ENCODE data around the gene PITPNC1. TPM values are rescaled to one million over a fixed set of nuclear protein-coding genes. Genes with fewer than 3 reads are reported as not detected.
"Not testable (repeated sequence)": the region's sequence is repeated elsewhere in the genome, so short reads cannot be mapped to it uniquely, and the experiment has no call there.

The PITPNC1 gene
- total RNA-seq, 1 donor from 2014 or later, result 32.1 TPM

- DNase-seq (ENCODE audit: low spot score), result no peak
These were observed 242.5 kb downstream of the PITPNC1 start for GRCh38 chr17:67619555-67619954.

DNA sequence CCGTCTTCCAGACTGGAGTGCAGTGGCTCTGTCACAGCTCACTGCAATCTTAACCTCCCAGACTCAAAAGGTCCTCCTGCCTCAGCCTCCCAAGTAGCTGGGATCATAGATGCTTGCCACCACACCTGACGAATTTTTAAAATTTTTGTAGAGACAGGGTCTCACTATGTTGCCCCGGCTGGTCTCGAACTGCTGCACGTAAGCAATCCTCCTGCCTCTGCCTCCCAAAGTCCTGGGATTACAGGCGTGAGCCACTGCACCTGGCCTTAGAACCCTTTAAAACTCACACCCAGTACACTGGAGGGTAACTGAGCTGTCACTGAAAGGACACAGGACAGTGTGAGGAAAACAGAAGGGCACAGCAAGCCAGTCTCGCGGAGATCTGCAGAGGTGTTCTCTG, 243.0 kb downstream of the PITPNC1 start:
- no peak for DNase-seq (ENCODE audit: low spot score)

- DNase-seq (ENCODE audit: low spot score), result no peak
These were observed 243.6 kb downstream of the PITPNC1 start for GRCh38 chr17:67620636-67621035.

GRCh38 chr17:67623767-67624166, 246.7 kb downstream of the PITPNC1 start:
- DNase-seq (ENCODE audit: low spot score), result no peak

GRCh38 chr17:67624886-67625656, 248.0 kb downstream of the PITPNC1 start:
- no peak for DNase-seq (ENCODE audit: low spot score)

DNA sequence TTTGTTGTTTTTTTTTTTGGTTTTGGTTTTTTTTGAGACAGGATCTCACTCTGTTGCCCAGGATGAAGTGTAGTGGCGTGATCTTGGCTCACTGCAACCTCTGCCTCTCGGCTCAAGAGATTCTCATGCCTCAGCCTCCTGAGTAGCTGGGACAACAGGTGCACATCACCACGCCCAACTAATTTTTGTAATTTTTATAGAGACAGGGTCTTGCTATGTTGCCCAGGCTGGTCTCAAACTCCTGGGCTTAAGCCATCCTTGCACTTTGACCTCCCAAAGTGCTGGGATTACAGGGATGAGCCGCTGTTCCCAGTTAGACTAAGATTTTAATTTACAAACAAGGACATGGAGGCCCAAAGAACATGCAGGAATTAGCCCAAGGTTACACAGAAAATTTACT, 248.9 kb downstream of the PITPNC1 start:
- no peak for DNase-seq (ENCODE audit: low spot score)

DNA sequence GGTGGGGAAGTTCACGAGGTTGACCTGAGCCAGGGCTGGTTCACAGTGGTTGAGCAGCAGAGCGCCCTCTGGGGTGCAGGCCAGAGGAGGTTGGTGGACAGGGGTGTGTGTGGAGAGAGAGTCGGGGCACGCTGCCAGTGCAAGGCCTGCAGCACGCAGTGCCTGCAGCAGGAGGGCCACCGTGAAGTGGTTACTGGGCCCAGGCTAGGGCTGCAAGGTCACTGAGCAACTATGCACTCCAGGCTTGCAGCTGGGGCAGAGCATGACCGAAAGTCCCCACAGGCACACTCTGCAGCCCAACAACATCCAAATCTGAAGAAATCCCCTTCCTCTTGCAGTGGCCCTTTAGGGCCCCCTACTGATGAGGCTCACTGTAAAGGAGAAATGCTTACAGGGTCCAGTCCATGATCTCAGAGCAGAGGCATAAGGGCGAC, 251.5 kb downstream of the PITPNC1 start:
- no peak for DNase-seq (ENCODE audit: low spot score)

DNA sequence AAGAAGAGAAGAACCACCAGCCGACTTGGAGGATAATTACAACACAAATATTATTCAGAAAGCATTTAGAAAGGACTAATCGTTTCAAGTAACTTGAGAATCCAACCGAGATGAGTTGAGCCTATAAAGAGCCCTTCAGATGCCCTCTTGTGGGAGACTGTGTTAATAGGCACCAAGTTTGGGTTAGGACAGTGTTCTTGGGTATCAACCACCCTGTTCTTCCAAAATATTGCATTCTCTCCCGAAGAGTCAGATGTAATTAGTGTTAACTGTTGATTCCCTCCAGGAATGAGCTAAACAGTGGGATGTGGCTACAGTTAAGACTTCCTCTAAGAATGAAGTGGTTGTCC, 252.9 kb downstream of the PITPNC1 start:
- DNase-seq (ENCODE audit: low spot score), result no peak

DNA sequence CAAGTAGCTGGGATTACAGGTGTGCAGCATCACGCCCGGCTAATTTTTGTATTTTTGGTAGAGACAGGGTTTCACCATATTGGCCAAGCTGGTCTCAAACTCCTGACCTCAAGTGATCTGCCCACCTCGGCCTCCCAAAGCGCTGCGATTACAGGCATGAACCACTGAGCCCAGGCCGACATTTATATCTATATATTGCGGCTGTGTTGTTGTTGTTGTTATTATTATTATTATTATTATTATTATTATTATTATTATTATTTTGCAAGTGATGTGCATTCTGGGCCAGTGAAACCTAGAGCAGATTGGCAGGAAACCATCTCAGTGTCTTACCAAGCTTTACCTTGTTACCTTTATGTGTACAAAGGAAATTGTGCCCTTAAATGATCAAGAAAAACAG, 253.8 kb downstream of the PITPNC1 start:
- DNase-seq (ENCODE audit: low spot score), result not testable (repeated sequence)

DNA sequence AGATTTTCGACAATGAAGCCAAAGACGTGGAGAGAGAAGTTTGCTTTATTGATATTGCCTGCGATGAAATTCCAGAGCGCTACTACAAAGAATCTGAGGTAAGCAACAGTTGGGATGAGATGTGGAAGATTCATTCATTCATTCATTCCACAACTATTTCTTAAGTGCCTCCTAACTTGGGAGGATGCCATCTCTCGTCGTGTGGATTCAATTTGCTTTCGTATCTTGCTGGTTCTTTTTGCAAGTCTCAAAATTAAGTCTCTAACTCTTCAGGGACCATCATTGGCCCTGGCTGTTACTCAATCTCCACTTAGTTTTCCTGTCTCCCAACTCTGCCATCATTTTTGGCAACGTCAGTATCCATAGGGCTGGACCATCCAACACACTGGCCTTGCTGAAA, 255.1 kb downstream of the PITPNC1 start:
- no peak for DNase-seq (ENCODE audit: low spot score)

- no peak for DNase-seq (ENCODE audit: low spot score)
These were observed 256.7 kb downstream of the PITPNC1 start for GRCh38 chr17:67633751-67634211.

- DNase-seq (ENCODE audit: low spot score), result no peak
These were observed 258.6 kb downstream of the PITPNC1 start for GRCh38 chr17:67635681-67636080.

GRCh38 chr17:67636312-67636711, 259.2 kb downstream of the PITPNC1 start:
- DNase-seq (ENCODE audit: low spot score), result no peak

GRCh38 chr17:67636834-67637520, 259.9 kb downstream of the PITPNC1 start:
- no peak for DNase-seq (ENCODE audit: low spot score)

DNA sequence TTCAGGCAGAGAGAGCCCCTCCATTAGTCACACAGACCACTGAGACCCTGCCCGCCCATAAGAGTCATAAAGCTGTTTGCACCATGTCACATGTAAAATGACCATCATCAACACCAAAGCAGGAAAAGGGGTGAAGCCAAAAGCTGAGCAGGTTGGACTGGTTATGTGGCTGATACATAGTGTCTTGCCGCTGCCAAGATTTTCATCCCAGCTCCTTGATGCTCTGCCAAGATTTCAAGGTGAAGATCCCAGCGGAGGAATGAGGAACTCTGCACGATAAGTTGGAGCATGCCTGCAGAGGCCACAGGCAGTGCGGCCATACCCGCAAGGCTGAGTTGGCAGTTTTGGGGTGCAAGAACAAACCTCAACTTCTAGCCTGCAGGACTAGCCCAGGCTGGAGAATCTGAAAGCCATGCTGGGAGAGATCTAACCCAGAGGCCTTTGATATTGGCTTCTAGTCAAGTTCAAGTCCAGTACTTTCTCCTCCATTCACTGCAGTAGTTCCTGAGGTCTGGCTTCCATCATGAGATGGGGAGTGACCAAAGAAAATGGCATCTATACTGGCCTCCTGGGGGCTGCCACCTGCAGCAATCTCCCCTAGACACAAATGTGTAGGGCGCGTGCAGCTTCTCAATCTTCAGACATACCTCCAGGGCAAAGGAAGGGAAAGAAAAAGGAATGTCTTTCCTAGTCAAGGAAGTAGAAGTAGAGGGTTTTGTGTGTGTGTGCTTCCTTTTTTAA, 261.0 kb downstream of the PITPNC1 start:
- peak; percentile 87 for DNase-seq (ENCODE audit: low spot score)

DNA sequence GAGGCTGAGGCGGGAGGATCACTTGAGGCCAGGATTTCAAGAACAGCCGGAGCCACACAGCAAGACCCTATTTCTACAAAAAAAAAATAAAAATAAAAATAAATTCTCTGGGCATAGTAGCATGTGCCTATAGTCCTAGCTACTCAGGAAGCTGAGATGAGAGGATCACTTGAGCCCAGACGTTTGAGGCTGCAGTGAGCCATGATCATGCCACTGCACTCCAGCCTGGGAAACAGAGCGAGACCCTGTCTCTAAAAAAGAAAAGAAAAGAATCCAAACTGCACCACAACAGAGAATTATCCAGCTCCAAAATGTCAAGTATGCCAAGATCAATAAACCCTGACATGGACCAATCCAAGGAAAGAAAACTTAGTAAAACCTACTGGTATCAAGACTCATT, 261.8 kb downstream of the PITPNC1 start:
- no peak for DNase-seq (ENCODE audit: low spot score)

DNA sequence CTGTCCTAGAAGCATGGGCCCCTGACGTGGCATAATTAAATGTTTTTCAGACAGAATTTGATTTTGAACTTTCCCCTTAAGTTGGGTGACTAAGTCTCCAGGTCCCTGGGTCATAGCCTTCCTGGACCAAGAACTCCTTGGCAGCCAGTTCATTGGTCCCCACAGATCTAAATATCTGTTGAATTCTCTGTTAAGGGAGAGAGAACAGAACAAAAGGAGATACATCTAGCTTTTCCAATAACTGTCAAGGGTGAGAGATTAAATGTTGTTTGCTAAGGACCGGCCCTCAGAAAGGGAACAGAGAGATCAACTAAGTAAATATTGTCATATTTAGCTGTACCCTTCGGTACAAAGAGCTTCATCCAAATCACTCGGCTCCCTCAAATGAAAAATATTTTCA, 262.5 kb downstream of the PITPNC1 start:
- DNase-seq (ENCODE audit: low spot score), result no peak

DNA sequence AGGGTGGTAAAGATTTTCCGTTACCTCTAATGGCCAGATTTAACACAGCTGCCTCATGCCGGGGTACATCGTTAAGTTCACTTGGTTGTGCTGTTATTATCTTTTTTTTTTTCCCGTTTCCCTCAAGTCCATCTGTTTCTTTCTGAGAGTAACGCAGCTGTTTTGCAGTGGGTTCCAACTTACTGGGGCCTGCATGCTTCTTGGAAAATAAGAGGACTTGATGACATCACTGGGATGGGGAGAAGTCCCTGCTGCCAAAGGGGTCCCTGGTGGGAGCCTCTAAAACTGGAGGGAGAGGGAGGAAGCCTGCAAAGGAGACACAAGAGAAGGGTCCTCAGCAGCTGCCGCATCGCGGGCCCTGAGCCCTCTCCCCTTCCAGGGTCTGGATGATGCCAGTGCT, 262.9 kb downstream of the PITPNC1 start:
- DNase-seq (ENCODE audit: low spot score), result no peak

GRCh38 chr17:67642488-67642887, 265.4 kb downstream of the PITPNC1 start:
- DNase-seq (ENCODE audit: low spot score), result no peak

DNA sequence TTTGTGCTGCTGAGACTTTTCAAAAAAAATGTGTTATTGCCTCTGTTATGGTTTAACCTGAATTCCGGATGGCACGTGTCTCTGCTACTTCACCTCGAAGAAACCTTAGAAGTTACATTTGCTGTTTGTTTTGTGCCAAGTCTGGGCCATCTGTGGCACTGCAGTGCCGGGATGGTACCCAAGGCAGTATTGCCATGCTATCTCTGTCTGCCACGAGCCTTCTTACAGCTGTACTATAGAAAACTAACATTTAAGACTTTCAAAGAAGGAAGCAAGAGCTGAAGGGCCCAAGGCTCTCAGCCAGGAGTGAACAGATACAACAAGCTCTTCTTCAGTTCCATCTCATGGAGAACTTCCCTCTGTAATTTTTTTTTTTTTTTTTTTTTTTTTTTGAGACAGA, 267.0 kb downstream of the PITPNC1 start:
- DNase-seq (ENCODE audit: low spot score), result no peak

DNA sequence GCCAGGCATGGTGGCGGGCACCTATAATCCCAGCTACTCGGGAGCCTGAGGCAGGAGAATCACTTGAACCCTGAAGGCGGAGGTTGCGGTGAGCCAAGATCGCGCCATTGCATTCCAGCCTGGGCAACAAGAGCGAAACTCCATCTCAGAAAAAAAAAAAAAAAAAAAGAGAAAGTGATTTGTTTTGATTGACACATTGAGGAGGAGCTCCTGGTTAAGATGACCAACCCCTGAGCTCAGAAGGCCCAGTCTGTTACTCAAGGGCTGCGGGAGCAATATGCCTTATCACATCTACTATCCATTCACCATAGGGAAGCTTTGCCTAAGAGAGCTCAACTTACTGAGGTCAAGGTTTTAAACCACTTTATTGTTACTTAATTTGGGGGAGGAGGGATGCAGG, 268.1 kb downstream of the PITPNC1 start:
- DNase-seq (ENCODE audit: low spot score), result not testable (repeated sequence)

DNA sequence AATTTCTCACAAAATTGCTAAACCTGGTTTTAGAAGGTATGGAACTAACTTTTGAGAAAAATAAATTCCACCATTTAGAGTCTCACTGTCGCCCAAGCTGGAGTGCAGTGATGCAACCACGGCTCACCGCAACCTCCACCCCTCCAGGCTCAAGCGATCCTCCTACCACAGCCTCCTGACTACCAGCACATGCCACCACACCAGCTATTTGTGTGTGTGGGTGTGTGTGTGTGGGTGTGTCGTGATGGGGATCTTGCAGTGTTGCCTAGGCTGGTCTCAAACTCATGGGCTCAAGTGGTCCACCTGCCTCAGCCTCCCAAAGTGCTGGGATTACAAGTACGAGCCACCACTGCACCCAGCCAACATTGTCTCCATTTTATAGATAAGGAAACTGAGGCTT, 269.4 kb downstream of the PITPNC1 start:
- no peak for DNase-seq (ENCODE audit: low spot score)

- no peak for DNase-seq (ENCODE audit: low spot score)
These were observed 270.4 kb downstream of the PITPNC1 start for GRCh38 chr17:67647482-67647881.

Measured in ureter (tissue), 1 donor.